ENCODE data around the gene SGCA.

DNA sequence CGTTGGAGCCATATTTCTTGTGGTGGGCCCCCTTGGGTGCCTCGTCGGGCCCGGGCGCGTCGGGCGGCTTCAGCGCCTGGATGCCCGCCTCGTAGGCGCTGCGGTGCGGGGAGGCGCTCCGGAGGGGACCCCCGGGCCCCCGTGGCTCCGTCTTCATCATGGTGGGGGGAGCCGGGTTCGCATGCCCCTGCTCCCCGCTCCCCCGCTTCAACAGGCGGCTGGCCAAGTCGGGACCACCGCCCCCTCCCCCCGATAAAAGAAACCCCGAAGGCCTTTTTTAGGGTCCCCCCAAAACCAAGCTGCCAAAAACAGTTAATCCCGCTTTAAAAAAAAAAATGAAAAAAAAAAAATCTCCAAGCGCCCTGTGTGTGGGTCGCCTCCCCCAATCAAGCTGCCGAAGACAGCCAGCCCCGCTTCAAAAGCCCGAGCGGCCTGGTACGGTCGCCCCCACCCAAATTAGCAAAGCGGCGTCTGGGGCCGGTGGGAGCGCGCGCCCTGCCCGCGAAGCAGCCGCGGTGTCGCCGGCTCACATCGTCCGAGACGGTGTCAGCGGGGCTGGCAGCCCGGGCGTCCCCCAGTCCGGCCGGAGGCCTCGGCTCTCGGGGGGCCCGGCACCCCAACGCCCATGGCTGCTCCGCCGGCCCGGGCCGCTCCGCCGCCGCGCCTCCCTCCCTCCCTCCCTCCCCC is 15.3 kb upstream of the SGCA start, which contains the start of gene PPP1R9B:
- TF ChIP-seq, protein P1, sequence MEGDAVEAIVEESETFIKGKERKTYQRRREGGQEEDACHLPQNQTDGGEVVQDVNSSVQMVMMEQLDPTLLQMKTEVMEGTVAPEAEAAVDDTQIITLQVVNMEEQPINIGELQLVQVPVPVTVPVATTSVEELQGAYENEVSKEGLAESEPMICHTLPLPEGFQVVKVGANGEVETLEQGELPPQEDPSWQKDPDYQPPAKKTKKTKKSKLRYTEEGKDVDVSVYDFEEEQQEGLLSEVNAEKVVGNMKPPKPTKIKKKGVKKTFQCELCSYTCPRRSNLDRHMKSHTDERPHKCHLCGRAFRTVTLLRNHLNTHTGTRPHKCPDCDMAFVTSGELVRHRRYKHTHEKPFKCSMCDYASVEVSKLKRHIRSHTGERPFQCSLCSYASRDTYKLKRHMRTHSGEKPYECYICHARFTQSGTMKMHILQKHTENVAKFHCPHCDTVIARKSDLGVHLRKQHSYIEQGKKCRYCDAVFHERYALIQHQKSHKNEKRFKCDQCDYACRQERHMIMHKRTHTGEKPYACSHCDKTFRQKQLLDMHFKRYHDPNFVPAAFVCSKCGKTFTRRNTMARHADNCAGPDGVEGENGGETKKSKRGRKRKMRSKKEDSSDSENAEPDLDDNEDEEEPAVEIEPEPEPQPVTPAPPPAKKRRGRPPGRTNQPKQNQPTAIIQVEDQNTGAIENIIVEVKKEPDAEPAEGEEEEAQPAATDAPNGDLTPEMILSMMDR (IDR thresholded peaks at IDR 0.05): no peak
- TF ChIP-seq POLR2A (IDR thresholded peaks at IDR 0.05) (peak; percentile 18 to 25), EP300 (IDR thresholded peaks at IDR 0.05) (no peak), POLR2AphosphoS5 (IDR thresholded peaks at IDR 0.05) (no peak)
